WTC11 (cell line): ENCODE data around the gene MET. TPM values are rescaled to one million over a fixed set of nuclear protein-coding genes. Genes with fewer than 3 reads are reported as not detected.

Experiments
- ATAC-seq: fragments of 200-7000 bp; cut with Tn5 transposase; 2 replicates; pipeline ENCODE4 v1.10.0; 2021; ENCODE audit warnings: mild to moderate bottlenecking, moderate library complexity
- CTCF ChIA-PET: fragments of 300-600 bp; sonication (Branson Sonifier 250); formaldehyde crosslinking; loops from one replicate; lab custom pipeline; 2021; ENCODE audit warnings: antibody characterized with exemption; lab: Charles Lee
- POLR2A ChIA-PET: fragments of 350-600 bp; sonication (Branson Sonifier 250); formaldehyde crosslinking; loops from one replicate; lab custom pipeline; 2021; ENCODE audit warnings: antibody characterized with exemption; lab: Charles Lee
- DNase-seq: peaks from one replicate; pipeline ENCODE4 v3.0.0; 2021; ENCODE audit warnings: low spot score
- H3K27ac Mint-ChIP-seq: 2 replicates; pipeline ENCODE4 v1.8.0; 2021; ENCODE audit warnings: mixed read lengths
- H3K27me3 Mint-ChIP-seq: 2 replicates; pipeline ENCODE4 v1.8.0; 2021; ENCODE audit warnings: low read depth, mild to moderate bottlenecking, moderate library complexity, mixed read lengths
- H3K36me3 Mint-ChIP-seq: 2 replicates; pipeline ENCODE4 v1.8.0; 2021; ENCODE audit warnings: mixed read lengths
- H3K4me1 Mint-ChIP-seq: 2 replicates; pipeline ENCODE4 v1.8.0; 2022; ENCODE audit warnings: mixed read lengths
- H3K4me3 Mint-ChIP-seq: 2 replicates; pipeline ENCODE4 v1.8.0; 2021; ENCODE audit warnings: mild to moderate bottlenecking, moderate library complexity, mixed read lengths
- H3K9me3 Mint-ChIP-seq: 2 replicates; pipeline ENCODE4 v1.8.0; 2021; ENCODE audit warnings: mixed read lengths
- ELF4 ChIP-seq: sonication (generic); formaldehyde crosslinking; IDR thresholded peaks from 2 replicates; pipeline ENCODE4 v1.8.1; 2022; ENCODE audit warnings: low read depth, mild to moderate bottlenecking, moderate library complexity, missing genetic modification reagents
- EMX1 ChIP-seq: fragments of 250-450 bp; sonication (Bioruptor Pico); IDR thresholded peaks from 2 replicates; pipeline ENCODE4 v1.8.0; 2021; ENCODE audit warnings: mild to moderate bottlenecking
- JAZF1 ChIP-seq: fragments of 250-450 bp; sonication (Bioruptor Pico); IDR thresholded peaks from 2 replicates; pipeline ENCODE4 v1.9.0; 2021; ENCODE audit warnings: moderate library complexity, mild to moderate bottlenecking, inconsistent platforms
- NFE2L1 ChIP-seq: sonication (generic); formaldehyde crosslinking; IDR thresholded peaks from 2 replicates; pipeline ENCODE4 v1.8.1; 2023; ENCODE audit warnings: missing genetic modification reagents
- TCF7 ChIP-seq: sonication (generic); formaldehyde crosslinking; IDR thresholded peaks from 2 replicates; pipeline ENCODE4 v1.8.0; 2022; ENCODE audit warnings: mild to moderate bottlenecking, low read depth, missing genetic modification reagents, moderate library complexity
- TEAD4 ChIP-seq: sonication (generic); formaldehyde crosslinking; IDR thresholded peaks from 2 replicates; pipeline ENCODE4 v1.8.0; 2022; ENCODE audit warnings: mild to moderate bottlenecking, missing genetic modification reagents
- ZNF423 ChIP-seq: fragments of 250-450 bp; sonication (Bioruptor Pico); IDR thresholded peaks from 2 replicates; pipeline ENCODE4 v2.1.2; 2022; ENCODE audit warnings: mild to moderate bottlenecking, moderate library complexity
- total RNA-seq: library from RNA; stranded (reverse); gene quantifications from 3 replicates; pipeline ENCODE4 v1.2.3, GENCODE V29; 2021
- TF ChIP-seq, protein P1 (sequence below): fragments of 200-600 bp; IDR thresholded peaks from 2 replicates; pipeline ENCODE4 v1.8.0; 2022; ENCODE audit warnings: antibody characterized with exemption
- TF ChIP-seq, protein P2 (sequence below): sonication (generic); formaldehyde crosslinking; conservative IDR thresholded peaks from 2 replicates; pipeline ENCODE4 v1.8.1; 2023; ENCODE audit warnings: mild to moderate bottlenecking, low read depth, missing genetic modification reagents, moderate library complexity
- TF ChIP-seq, protein P3 (sequence below): sonication (generic); formaldehyde crosslinking; IDR thresholded peaks from 2 replicates; pipeline ENCODE4 v1.8.1; 2023; ENCODE audit warnings: mild to moderate bottlenecking, missing genetic modification reagents, moderate library complexity
- TF ChIP-seq, protein P4 (sequence below): fragments of 250-450 bp; sonication (Bioruptor Pico); conservative IDR thresholded peaks from 2 replicates; pipeline ENCODE4 v1.9.0; 2021; ENCODE audit warnings: mild to moderate bottlenecking
- TF ChIP-seq, protein P5 (sequence below): sonication (generic); formaldehyde crosslinking; IDR thresholded peaks from 2 replicates; pipeline ENCODE4 v1.8.1; 2023; ENCODE audit warnings: mild to moderate bottlenecking, missing genetic modification reagents
- TF ChIP-seq, protein P6 (sequence below): sonication (generic); formaldehyde crosslinking; IDR thresholded peaks from 2 replicates; pipeline ENCODE4 v1.8.0; 2022; ENCODE audit warnings: missing genetic modification reagents
- TF ChIP-seq, protein P7 (sequence below): sonication (generic); formaldehyde crosslinking; IDR thresholded peaks from 2 replicates; pipeline ENCODE4 v1.8.1; 2022; ENCODE audit warnings: low read depth, mild to moderate bottlenecking, moderate library complexity, missing genetic modification reagents, borderline replicate concordance
- TF ChIP-seq, protein P8 (sequence below): fragments of 250-450 bp; sonication (Bioruptor Pico); IDR thresholded peaks from 2 replicates; pipeline ENCODE4 v2.1.2; 2022; ENCODE audit warnings: mild to moderate bottlenecking, moderate library complexity

The MET gene
- total RNA-seq, 1 experiment from 2014 or later: 9.4 TPM

DNA sequence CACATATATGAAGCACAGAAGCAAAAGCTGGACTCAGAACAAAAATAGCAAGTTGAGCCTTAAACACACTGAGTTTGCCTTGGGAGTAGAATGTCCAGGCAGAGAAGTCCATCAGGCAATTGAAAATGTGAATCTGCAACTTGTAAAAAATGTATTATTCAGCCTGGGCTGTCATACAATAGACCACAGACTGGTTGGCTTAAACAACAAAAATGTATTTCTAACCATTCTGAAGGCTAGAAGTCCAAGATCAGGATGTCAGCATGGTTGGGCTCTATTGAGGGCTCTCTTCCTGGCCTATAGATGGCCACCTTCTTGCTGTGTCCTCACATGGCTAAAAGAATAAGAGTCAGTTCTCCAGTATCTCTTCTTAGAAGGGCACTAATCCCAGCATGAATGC lies 113.8 kb downstream of the MET start (continued):
- TF ChIP-seq, protein P1, sequence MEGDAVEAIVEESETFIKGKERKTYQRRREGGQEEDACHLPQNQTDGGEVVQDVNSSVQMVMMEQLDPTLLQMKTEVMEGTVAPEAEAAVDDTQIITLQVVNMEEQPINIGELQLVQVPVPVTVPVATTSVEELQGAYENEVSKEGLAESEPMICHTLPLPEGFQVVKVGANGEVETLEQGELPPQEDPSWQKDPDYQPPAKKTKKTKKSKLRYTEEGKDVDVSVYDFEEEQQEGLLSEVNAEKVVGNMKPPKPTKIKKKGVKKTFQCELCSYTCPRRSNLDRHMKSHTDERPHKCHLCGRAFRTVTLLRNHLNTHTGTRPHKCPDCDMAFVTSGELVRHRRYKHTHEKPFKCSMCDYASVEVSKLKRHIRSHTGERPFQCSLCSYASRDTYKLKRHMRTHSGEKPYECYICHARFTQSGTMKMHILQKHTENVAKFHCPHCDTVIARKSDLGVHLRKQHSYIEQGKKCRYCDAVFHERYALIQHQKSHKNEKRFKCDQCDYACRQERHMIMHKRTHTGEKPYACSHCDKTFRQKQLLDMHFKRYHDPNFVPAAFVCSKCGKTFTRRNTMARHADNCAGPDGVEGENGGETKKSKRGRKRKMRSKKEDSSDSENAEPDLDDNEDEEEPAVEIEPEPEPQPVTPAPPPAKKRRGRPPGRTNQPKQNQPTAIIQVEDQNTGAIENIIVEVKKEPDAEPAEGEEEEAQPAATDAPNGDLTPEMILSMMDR: no peak
- TF ChIP-seq, protein P2, sequence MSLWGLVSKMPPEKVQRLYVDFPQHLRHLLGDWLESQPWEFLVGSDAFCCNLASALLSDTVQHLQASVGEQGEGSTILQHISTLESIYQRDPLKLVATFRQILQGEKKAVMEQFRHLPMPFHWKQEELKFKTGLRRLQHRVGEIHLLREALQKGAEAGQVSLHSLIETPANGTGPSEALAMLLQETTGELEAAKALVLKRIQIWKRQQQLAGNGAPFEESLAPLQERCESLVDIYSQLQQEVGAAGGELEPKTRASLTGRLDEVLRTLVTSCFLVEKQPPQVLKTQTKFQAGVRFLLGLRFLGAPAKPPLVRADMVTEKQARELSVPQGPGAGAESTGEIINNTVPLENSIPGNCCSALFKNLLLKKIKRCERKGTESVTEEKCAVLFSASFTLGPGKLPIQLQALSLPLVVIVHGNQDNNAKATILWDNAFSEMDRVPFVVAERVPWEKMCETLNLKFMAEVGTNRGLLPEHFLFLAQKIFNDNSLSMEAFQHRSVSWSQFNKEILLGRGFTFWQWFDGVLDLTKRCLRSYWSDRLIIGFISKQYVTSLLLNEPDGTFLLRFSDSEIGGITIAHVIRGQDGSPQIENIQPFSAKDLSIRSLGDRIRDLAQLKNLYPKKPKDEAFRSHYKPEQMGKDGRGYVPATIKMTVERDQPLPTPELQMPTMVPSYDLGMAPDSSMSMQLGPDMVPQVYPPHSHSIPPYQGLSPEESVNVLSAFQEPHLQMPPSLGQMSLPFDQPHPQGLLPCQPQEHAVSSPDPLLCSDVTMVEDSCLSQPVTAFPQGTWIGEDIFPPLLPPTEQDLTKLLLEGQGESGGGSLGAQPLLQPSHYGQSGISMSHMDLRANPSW: no peak
- TF ChIP-seq, protein P3, sequence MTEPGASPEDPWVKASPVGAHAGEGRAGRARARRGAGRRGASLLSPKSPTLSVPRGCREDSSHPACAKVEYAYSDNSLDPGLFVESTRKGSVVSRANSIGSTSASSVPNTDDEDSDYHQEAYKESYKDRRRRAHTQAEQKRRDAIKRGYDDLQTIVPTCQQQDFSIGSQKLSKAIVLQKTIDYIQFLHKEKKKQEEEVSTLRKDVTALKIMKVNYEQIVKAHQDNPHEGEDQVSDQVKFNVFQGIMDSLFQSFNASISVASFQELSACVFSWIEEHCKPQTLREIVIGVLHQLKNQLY (CRISPR knock-in tag): no peak
- TF ChIP-seq EMX1 (no peak), ELF4 (no peak), ZNF423 (CRISPR knock-in tag) (no peak), JAZF1 (CRISPR knock-in tag) (no peak)
- TF ChIP-seq, protein P4, sequence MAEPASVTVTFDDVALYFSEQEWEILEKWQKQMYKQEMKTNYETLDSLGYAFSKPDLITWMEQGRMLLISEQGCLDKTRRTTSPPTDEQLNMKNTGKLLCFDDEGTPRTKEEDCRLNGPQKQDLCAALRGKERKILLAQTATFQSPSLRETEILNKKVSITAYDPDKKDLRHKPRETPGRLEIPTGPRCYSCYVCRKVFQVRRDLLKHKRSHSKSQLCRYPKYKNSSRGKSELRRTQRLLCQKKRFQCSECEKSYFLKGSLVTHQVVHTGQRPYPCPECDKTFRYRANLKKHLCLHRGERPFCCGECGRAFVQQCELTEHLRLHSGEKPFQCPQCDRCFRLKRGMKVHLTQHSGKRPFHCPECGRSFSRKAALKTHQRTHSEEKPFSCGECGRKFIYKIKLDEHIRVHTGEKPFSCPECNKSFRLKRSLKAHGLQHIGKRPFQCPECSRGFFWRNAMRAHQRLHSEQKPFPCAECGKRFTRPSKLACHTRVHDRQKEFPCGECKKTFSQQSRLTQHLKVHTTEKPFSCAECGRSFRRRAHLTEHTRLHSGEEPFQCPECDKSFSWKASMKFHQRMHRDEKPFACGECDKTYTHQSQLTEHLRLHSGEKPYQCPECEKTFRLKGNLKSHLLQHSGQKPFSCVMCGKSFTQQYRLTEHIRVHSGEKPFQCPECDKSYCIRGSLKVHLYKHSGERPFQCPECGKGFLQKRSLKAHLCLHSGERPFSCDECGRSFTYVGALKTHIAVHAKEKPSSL (CRISPR knock-in tag): no peak
- TF ChIP-seq, all 79 proteins: peak for 0

DNA sequence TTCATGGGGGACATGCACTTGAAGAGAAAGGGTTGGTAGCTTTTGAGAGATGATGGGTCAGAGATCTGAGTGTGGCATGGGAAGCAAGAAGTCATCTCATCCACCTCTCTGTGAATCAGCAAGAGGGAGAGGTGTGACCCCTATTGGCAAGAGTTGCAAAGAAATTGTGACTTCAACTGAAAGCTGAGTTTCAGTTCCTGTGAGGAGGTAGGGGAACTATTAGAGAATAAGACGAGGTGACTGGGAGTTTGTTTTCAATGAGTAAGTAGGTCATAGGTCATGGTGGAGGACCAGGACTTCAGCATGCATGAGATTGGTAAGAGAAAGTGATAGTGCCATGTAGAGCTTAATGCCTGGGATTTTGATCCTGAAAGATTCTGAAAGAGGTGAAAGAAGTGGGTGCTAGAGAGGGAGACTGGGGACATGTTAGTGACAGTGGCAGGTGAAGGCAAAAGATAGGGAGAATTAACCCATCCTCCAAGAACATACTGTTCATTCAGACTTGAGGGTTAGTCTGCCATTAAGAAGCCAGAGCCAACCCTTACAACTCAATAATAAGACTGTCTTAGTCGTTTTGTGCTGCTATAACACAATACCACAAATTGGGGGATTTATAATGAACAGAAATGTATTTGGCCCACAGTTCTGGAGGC lies 114.9 kb downstream of the MET start:
- Mint-ChIP-seq H3K4me3 (no peak overlapping the region), H3K9me3 (no peaks in the 10 kb centered on the region), H3K36me3 (no peaks in the 10 kb centered on the region), H3K27ac (no peak overlapping the region), H3K4me1 (peaks cover 17% of the 10 kb centered on the region; the same call in 1 of the 2 replicates), H3K27me3 (no peaks in the 10 kb centered on the region; the same call in 1 of the 2 replicates)
- CTCF ChIA-PET: interaction anchor here (0.6 to 1.7 kb wide), 11 partner anchors 17 to 606 kb away, joined by 3 to 15 read pairs (median 4); partner anchors contain the start of gene MET
- DNase-seq (no peak), ATAC-seq (peak; percentile 73)
- TF ChIP-seq, protein P5, sequence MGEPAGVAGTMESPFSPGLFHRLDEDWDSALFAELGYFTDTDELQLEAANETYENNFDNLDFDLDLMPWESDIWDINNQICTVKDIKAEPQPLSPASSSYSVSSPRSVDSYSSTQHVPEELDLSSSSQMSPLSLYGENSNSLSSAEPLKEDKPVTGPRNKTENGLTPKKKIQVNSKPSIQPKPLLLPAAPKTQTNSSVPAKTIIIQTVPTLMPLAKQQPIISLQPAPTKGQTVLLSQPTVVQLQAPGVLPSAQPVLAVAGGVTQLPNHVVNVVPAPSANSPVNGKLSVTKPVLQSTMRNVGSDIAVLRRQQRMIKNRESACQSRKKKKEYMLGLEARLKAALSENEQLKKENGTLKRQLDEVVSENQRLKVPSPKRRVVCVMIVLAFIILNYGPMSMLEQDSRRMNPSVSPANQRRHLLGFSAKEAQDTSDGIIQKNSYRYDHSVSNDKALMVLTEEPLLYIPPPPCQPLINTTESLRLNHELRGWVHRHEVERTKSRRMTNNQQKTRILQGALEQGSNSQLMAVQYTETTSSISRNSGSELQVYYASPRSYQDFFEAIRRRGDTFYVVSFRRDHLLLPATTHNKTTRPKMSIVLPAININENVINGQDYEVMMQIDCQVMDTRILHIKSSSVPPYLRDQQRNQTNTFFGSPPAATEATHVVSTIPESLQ (CRISPR knock-in tag): no peak
- TF ChIP-seq TCF7 (CRISPR knock-in tag) (no peak), TEAD4 (CRISPR knock-in tag) (no peak), NFE2L1 (CRISPR knock-in tag) (no peak)
- TF ChIP-seq, protein P6, sequence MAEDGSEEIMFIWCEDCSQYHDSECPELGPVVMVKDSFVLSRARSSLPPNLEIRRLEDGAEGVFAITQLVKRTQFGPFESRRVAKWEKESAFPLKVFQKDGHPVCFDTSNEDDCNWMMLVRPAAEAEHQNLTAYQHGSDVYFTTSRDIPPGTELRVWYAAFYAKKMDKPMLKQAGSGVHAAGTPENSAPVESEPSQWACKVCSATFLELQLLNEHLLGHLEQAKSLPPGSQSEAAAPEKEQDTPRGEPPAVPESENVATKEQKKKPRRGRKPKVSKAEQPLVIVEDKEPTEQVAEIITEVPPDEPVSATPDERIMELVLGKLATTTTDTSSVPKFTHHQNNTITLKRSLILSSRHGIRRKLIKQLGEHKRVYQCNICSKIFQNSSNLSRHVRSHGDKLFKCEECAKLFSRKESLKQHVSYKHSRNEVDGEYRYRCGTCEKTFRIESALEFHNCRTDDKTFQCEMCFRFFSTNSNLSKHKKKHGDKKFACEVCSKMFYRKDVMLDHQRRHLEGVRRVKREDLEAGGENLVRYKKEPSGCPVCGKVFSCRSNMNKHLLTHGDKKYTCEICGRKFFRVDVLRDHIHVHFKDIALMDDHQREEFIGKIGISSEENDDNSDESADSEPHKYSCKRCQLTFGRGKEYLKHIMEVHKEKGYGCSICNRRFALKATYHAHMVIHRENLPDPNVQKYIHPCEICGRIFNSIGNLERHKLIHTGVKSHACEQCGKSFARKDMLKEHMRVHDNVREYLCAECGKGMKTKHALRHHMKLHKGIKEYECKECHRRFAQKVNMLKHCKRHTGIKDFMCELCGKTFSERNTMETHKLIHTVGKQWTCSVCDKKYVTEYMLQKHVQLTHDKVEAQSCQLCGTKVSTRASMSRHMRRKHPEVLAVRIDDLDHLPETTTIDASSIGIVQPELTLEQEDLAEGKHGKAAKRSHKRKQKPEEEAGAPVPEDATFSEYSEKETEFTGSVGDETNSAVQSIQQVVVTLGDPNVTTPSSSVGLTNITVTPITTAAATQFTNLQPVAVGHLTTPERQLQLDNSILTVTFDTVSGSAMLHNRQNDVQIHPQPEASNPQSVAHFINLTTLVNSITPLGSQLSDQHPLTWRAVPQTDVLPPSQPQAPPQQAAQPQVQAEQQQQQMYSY (CRISPR knock-in tag): no peak
- TF ChIP-seq, protein P1: no peak
- TF ChIP-seq, protein P7, sequence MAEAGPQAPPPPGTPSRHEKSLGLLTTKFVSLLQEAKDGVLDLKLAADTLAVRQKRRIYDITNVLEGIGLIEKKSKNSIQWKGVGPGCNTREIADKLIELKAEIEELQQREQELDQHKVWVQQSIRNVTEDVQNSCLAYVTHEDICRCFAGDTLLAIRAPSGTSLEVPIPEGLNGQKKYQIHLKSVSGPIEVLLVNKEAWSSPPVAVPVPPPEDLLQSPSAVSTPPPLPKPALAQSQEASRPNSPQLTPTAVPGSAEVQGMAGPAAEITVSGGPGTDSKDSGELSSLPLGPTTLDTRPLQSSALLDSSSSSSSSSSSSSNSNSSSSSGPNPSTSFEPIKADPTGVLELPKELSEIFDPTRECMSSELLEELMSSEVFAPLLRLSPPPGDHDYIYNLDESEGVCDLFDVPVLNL (CRISPR knock-in tag): no peak
- TF ChIP-seq, protein P8, sequence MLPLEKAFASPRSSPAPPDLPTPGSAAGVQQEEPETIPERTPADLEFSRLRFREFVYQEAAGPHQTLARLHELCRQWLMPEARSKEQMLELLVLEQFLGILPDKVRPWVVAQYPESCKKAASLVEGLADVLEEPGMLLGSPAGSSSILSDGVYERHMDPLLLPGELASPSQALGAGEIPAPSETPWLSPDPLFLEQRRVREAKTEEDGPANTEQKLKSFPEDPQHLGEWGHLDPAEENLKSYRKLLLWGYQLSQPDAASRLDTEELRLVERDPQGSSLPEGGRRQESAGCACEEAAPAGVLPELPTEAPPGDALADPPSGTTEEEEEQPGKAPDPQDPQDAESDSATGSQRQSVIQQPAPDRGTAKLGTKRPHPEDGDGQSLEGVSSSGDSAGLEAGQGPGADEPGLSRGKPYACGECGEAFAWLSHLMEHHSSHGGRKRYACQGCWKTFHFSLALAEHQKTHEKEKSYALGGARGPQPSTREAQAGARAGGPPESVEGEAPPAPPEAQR: no peak
- POLR2A ChIA-PET: interaction anchor here (0.8 kb wide), 1 partner anchor 115 kb away, joined by 3 read pairs; the partner anchor contains the start of gene MET
